ENCODE measurements around the gene HOXA13.

Gene HOXA13

GRCh38 chr7:27167916-27168264, 32.0 kb downstream of the HOXA13 start:
- DNase-seq = no peak

- DNase-seq = no peak
These were observed 33.1 kb downstream of the HOXA13 start for GRCh38 chr7:27166531-27167505.

- DNase-seq = no peak
These were observed 33.8 kb downstream of the HOXA13 start for GRCh38 chr7:27165996-27166530.

DNA sequence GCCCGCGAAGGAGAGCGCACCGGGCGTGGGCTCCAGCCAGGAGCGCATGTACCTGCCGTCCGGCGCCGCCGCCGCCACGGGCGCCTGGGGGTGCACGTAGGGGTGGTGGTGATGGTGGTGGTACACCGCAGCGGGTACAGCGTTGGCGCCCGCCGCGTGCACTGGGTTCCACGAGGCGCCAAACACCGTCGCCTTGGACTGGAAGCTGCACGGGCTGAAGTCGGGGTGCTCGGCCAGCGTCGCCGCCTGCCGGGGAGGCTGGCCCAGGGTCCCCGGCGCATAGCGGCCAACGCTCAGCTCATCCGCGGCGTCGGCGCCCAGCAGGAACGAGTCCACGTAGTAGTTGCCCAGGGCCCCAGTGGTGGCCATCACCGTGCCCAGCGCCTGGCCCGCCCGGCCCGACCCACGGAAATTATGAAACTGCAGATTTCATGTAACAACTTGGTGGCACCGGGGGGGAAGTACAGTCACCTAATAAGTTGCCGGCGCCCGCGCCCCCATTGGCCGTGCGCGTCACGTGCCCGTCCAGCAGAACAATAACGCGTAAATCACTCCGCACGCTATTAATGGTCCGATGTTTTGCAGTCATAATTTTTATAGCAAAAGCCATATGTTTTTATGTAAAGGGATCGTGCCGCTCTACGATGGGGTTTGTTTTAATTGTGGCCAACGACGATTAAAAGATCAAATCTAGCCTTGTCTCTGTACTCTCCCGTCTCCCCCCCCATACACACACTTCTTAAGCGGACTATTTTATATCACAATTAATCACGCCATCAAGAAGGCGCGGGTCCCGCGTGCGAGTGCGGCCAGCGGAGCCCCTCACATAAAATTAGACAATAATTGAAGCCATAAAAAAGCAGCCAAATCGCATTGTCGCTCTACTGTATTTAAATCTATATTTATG, 34.5 kb downstream of the HOXA13 start, which contains the start of gene HOXA9:
HOXA9 (minus strand) TSS at position 449 of the 907 bp plus-strand sequence; CDS start at position 369, 80 bp downstream.
- no peak for DNase-seq

- no peak for DNase-seq
These were observed 35.4 kb downstream of the HOXA13 start for GRCh38 chr7:27164367-27165088.

- DNase-seq = no peak
These were observed 35.9 kb downstream of the HOXA13 start for GRCh38 chr7:27164045-27164366.

DNA sequence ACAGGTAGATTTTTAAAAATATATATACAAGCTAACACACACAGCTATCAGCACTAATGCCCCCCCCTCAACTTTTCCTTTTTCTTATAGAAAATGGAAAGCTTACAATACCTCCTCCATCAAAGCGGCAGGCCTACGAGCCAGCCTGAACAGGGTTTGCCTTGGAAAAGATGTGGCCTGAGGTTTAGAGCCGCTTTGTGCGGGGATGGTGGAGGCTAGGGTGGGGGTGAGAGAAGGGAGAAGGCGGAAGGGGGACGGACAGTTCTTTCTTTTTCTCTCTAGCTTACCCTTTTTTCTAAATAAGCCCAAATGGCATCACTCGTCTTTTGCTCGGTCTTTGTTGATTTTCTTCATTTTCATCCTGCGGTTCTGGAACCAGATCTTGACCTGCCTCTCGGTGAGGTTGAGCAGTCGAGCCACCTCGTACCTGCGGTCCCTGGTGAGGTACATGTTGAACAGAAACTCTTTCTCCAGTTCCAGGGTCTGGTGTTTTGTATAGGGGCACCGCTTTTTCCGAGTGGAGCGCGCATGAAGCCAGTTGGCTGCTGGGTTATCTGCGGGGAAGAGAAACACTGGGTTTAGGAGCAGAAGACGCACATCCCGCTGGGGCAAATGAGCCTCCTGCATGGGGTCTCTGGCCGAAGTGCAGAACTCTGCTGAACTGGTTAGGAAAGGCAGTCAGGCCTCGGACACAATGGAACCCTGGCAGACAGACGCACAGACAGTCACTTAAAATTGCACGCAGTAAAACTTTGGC, 36.4 kb downstream of the HOXA13 start:
- DNase-seq = no peak

- no peak for DNase-seq
These were observed 37.2 kb downstream of the HOXA13 start for GRCh38 chr7:27162561-27163287.

- DNase-seq = no peak
These were observed 38.0 kb downstream of the HOXA13 start for GRCh38 chr7:27161721-27162560.

- DNase-seq = no peak
These were observed 38.6 kb downstream of the HOXA13 start for GRCh38 chr7:27161214-27161720.

DNA sequence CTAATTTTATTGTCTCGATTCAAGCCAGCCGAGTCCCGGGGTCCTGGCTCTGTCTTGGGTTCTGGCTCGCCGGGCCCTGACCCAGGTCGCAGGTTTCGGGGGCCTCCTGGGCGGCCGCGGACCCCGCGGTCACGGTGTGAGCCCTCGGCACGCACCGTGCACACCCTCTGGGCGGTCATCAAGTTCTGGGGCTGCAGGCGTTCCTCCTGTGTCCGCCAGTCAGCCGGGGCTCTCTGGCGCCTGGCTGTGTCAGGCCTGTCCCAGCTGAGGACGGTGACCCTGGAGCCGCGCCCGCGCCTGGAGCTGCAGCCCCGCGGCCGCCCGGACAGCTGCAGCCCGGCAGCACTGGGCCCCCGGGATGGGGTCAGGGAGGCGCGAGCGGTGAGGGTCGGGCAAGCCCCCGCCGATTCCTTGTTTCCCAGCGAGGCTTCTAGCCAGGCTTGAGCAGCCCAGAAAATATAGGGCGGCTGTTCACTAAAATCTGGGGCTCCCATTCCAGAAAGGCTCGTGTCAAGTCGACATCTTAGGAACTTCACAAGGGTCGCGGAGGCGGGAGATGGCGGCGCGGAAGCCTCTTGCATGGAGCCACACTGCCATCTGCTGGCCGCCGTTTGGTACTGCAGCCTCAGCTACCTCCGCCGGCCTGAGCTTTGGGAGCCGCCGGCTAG, 39.2 kb downstream of the HOXA13 start:
- DNase-seq = peak; percentile 7

DNA sequence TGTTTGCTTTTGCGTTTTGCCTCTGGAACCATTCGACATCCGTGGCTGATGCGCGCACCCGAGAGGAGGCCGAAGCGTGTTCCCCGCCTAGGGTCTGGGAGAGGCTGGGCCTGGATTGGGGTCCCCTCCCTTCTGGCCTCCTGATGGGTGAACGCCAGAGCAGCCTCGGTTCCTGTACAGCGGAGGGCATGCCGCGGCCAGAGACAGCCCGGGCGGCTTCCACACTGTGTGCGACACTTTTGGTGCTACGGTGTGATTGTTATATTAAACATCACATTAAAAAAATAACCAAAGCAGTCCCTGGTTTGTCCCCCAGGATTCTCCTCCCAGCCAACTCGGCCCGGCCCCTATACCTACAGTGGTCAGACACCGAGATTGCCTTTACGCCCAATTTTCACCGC, 39.7 kb downstream of the HOXA13 start:
- no peak for DNase-seq

GRCh38 chr7:27159266-27160144, 40.4 kb downstream of the HOXA13 start:
- DNase-seq = no peak

- no peak for DNase-seq
These were observed 41.2 kb downstream of the HOXA13 start for GRCh38 chr7:27158436-27159265.

DNA sequence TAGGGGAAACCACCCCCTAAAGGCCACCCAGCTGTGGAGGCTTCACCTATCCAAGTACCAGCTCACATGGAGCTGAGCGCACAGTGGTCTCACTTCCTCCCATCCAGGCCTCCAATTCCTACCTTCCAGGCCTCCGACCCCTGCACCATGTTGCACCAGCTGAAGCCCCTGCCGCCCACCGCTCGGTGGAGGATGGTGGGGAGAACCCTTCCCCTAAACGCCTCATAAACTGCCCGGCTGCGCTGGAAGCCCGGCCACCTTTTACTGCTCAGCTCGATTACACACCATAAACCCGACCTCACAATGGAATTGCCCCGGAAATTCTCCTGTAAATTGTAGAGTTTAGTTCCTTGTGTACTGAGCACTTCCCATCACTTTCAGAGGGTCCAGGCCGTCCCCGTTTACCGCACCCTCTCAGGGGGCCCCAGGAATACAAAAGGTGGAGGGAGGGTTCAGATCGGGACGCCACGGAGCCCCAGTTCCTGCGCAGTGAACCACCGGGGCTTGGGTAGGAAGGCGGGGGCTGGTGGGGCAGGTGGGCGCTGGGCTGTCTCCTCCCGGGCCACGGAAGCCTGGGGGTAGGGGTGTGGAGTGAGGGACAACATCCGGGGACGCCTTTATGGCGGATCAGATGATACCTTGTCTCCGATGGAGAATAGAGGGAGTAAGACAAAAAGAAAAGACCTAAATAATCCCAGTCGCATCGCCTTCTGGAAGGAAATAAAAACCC, 42.0 kb downstream of the HOXA13 start:
- DNase-seq = no peak

- DNase-seq = no peak
These were observed 42.8 kb downstream of the HOXA13 start for GRCh38 chr7:27156916-27157701.
